GM18511 (cell line): Measurements from ENCODE around the gene BORCS6.
"Not testable (repeated sequence)": the region's sequence is repeated elsewhere in the genome, so short reads cannot be mapped to it uniquely, and the experiment has no call there.

Experiments used
- ATAC-seq: cut with Tn5 transposase; IDR thresholded peaks from one replicate; pipeline ENCODE4 v1.9.1; 2021; ENCODE audit warnings: mild to moderate bottlenecking, moderate library complexity; ENCODE audit not compliant: unreplicated experiment

Gene BORCS6

GRCh38 chr17:8175795-8176196 is 14.2 kb downstream of the BORCS6 start:
- peak; percentile 7 for ATAC-seq

GRCh38 chr17:8173871-8174322 is 16.1 kb downstream of the BORCS6 start:
- no peak for ATAC-seq

GRCh38 chr17:8173056-8173870 is 16.7 kb downstream of the BORCS6 start:
- ATAC-seq, result peak; percentile 64

- not testable (repeated sequence) for ATAC-seq
Measured at GRCh38 chr17:8170186-8170585, 19.8 kb downstream of the BORCS6 start.

GRCh38 chr17:8167526-8167925 is 22.5 kb downstream of the BORCS6 start:
- no peak for ATAC-seq

- ATAC-seq, result no peak
Measured at GRCh38 chr17:8166731-8167130, 23.2 kb downstream of the BORCS6 start.

GRCh38 chr17:8164815-8165131 is 25.2 kb downstream of the BORCS6 start:
- no peak for ATAC-seq

- ATAC-seq, result no peak
Measured at GRCh38 chr17:8163978-8164814, 25.8 kb downstream of the BORCS6 start.

GRCh38 chr17:8162997-8163977 is 26.7 kb downstream of the BORCS6 start:
- ATAC-seq, result peak; percentile 16

GRCh38 chr17:8162233-8162996 is 27.6 kb downstream of the BORCS6 start, which contains the start of gene VAMP2:
VAMP2 (minus strand) TSS chr17:8162948; CDS start chr17:8162879, 69 bp downstream.
- peak; percentile 63 for ATAC-seq

GRCh38 chr17:8161289-8162232 is 28.4 kb downstream of the BORCS6 start:
- no peak for ATAC-seq

- no peak for ATAC-seq
Measured at GRCh38 chr17:8160741-8161221, 29.2 kb downstream of the BORCS6 start.

- ATAC-seq, result no peak
Measured at GRCh38 chr17:8160224-8160577, 29.8 kb downstream of the BORCS6 start.

- no peak for ATAC-seq
Measured at GRCh38 chr17:8159459-8160223, 30.3 kb downstream of the BORCS6 start.

GRCh38 chr17:8159032-8159400 is 31.0 kb downstream of the BORCS6 start:
- ATAC-seq, result no peak

GRCh38 chr17:8158267-8159031 is 31.5 kb downstream of the BORCS6 start:
- no peak for ATAC-seq

- ATAC-seq, result peak; percentile 83
Measured at GRCh38 chr17:8156246-8156992, 33.6 kb downstream of the BORCS6 start.
